WTC11 (cell line): ENCODE results near the gene HJURP. TPM values are rescaled to one million over a fixed set of nuclear protein-coding genes. Genes with fewer than 3 reads are reported as not detected.

Source experiments
- ATAC-seq: fragments of 200-7000 bp; cut with Tn5 transposase; 2 replicates; pipeline ENCODE4 v1.10.0; 2021; ENCODE audit warnings: mild to moderate bottlenecking, moderate library complexity
- CTCF ChIA-PET: fragments of 300-600 bp; sonication (Branson Sonifier 250); formaldehyde crosslinking; loops from one replicate; lab custom pipeline; 2021; ENCODE audit warnings: antibody characterized with exemption; lab: Charles Lee
- POLR2A ChIA-PET: fragments of 350-600 bp; sonication (Branson Sonifier 250); formaldehyde crosslinking; loops from one replicate; lab custom pipeline; 2021; ENCODE audit warnings: antibody characterized with exemption; lab: Charles Lee
- DNase-seq: peaks from one replicate; pipeline ENCODE4 v3.0.0; 2021; ENCODE audit warnings: low spot score
- H3K27ac Mint-ChIP-seq: 2 replicates; pipeline ENCODE4 v1.8.0; 2021; ENCODE audit warnings: mixed read lengths
- H3K27me3 Mint-ChIP-seq: 2 replicates; pipeline ENCODE4 v1.8.0; 2021; ENCODE audit warnings: low read depth, mild to moderate bottlenecking, moderate library complexity, mixed read lengths
- H3K36me3 Mint-ChIP-seq: 2 replicates; pipeline ENCODE4 v1.8.0; 2021; ENCODE audit warnings: mixed read lengths
- H3K4me1 Mint-ChIP-seq: 2 replicates; pipeline ENCODE4 v1.8.0; 2022; ENCODE audit warnings: mixed read lengths
- H3K4me3 Mint-ChIP-seq: 2 replicates; pipeline ENCODE4 v1.8.0; 2021; ENCODE audit warnings: mild to moderate bottlenecking, moderate library complexity, mixed read lengths
- H3K9me3 Mint-ChIP-seq: 2 replicates; pipeline ENCODE4 v1.8.0; 2021; ENCODE audit warnings: mixed read lengths
- CBFB ChIP-seq: sonication (generic); formaldehyde crosslinking; IDR thresholded peaks from 2 replicates; pipeline ENCODE4 v1.8.1; 2022; ENCODE audit warnings: mild to moderate bottlenecking, low read depth, missing genetic modification reagents
- E2F4 ChIP-seq: sonication (generic); formaldehyde crosslinking; IDR thresholded peaks from 2 replicates; pipeline ENCODE4 v1.8.1; 2022; ENCODE audit warnings: low read depth, mild to moderate bottlenecking, moderate library complexity, missing genetic modification reagents, borderline replicate concordance
- ETV6 ChIP-seq: sonication (generic); formaldehyde crosslinking; IDR thresholded peaks from 2 replicates; pipeline ENCODE4 v1.8.1; 2022; ENCODE audit warnings: mild to moderate bottlenecking, missing genetic modification reagents
- GABPB1 ChIP-seq: sonication (generic); formaldehyde crosslinking; IDR thresholded peaks from 2 replicates; pipeline ENCODE4 v1.8.1; 2023; ENCODE audit warnings: mild to moderate bottlenecking, missing genetic modification reagents
- HMGXB4 ChIP-seq: sonication (generic); formaldehyde crosslinking; IDR thresholded peaks from 2 replicates; pipeline ENCODE4 v1.8.1; 2023; ENCODE audit warnings: mild to moderate bottlenecking, moderate library complexity, missing genetic modification reagents
- KAT7 ChIP-seq: sonication (generic); formaldehyde crosslinking; IDR thresholded peaks from 2 replicates; pipeline ENCODE4 v1.8.1; 2023; ENCODE audit warnings: missing genetic modification reagents, mild to moderate bottlenecking, borderline replicate concordance
- MAX ChIP-seq: sonication (generic); formaldehyde crosslinking; IDR thresholded peaks from 2 replicates; pipeline ENCODE4 v1.8.0; 2022; ENCODE audit warnings: mild to moderate bottlenecking, missing genetic modification reagents
- NFYB ChIP-seq: sonication (generic); formaldehyde crosslinking; conservative IDR thresholded peaks from 2 replicates; pipeline ENCODE4 v1.8.0; 2022; ENCODE audit warnings: low read depth, missing genetic modification reagents
- RORB ChIP-seq: fragments of 250-450 bp; sonication (Bioruptor Pico); IDR thresholded peaks from 2 replicates; pipeline ENCODE4 v1.9.0; 2021; ENCODE audit warnings: mild to moderate bottlenecking
- STAT6 ChIP-seq: sonication (generic); formaldehyde crosslinking; conservative IDR thresholded peaks from 2 replicates; pipeline ENCODE4 v1.8.1; 2023; ENCODE audit warnings: mild to moderate bottlenecking, low read depth, missing genetic modification reagents, moderate library complexity
- TP53 ChIP-seq: sonication (generic); formaldehyde crosslinking; IDR thresholded peaks from 2 replicates; pipeline ENCODE4 v1.8.1; 2023; ENCODE audit warnings: mild to moderate bottlenecking, missing genetic modification reagents
- ZNF121 ChIP-seq: sonication (generic); formaldehyde crosslinking; IDR thresholded peaks from 2 replicates; pipeline ENCODE4 v1.8.0; 2023; ENCODE audit warnings: missing genetic modification reagents
- ZNF219 ChIP-seq: sonication (generic); formaldehyde crosslinking; IDR thresholded peaks from 2 replicates; pipeline ENCODE4 v1.8.0; 2023; ENCODE audit warnings: missing genetic modification reagents, mild to moderate bottlenecking, borderline replicate concordance
- ZNF281 ChIP-seq: sonication (generic); formaldehyde crosslinking; IDR thresholded peaks from 2 replicates; pipeline ENCODE4 v1.8.0; 2023; ENCODE audit warnings: mild to moderate bottlenecking, missing genetic modification reagents
- ZNF532 ChIP-seq: fragments of 250-450 bp; sonication (Bioruptor Pico); IDR thresholded peaks from 2 replicates; pipeline ENCODE4 v1.9.0; 2021; ENCODE audit warnings: mild to moderate bottlenecking, borderline replicate concordance
- ZNF671 ChIP-seq: fragments of 250-450 bp; sonication (Bioruptor Pico); IDR thresholded peaks from 2 replicates; pipeline ENCODE4 v1.8.0; 2021; ENCODE audit warnings: mild to moderate bottlenecking
- total RNA-seq: library from RNA; stranded (reverse); gene quantifications from 3 replicates; pipeline ENCODE4 v1.2.3, GENCODE V29; 2021
- TF ChIP-seq, protein P1 (sequence below): sonication (generic); formaldehyde crosslinking; IDR thresholded peaks from 2 replicates; pipeline ENCODE4 v1.8.0; 2023; ENCODE audit warnings: missing genetic modification reagents, mild to moderate bottlenecking, borderline replicate concordance
- TF ChIP-seq, protein P2 (sequence below): sonication (generic); formaldehyde crosslinking; conservative IDR thresholded peaks from 2 replicates; pipeline ENCODE4 v1.8.1; 2022; ENCODE audit warnings: mild to moderate bottlenecking, missing genetic modification reagents

HJURP gene
- total RNA-seq, 1 experiment from 2014 or later, result 83.7 TPM

DNA sequence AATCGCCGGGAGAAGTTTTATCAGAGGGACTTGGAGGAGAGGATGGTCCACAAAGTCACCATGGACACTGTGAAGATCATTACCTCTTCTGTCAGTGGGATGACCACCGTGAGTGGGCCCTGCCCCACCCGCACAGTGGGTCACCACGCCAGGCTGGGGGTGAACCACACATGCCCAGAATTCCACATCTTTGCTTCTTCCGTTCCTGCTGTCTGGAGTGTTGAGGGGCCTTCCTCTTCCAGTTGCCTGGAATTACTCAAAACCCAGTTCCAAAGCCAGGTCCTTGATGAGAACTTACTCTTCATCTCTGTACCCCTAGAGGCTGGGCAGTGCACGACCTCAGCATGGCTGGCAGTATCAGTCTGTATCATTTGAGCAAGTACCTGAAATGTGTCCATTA is 54.1 kb downstream of the HJURP start (continued):
- no peak for TF ChIP-seq MAX
- no peak for TF ChIP-seq KAT7
- TF ChIP-seq ZNF219, result no peak
- TF ChIP-seq, all 79 proteins: peak for 0

DNA sequence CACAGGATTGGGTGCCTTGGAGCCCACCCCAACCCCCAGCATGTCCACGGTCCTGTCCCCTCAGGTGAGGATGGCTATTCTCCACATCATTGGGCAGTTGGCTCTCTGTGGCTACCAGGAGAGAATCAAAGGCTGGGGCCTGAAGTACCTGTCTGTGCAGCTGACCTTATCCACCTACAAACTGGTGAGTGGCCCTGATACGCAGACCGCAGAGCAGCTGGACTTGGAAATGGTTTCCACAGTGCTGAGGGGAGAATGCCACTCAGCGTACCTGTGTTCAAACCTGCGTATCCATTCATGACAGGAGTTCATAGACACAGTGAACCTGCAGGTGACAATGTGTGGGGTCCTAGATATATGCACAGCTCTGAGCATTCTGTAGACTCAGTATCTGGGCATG is 54.6 kb downstream of the HJURP start:
- ChIA-PET CTCF (no interaction called here), POLR2A (no interaction called here)
- DNase-seq, result no peak
- H3K27me3 Mint-ChIP-seq, result no peaks in the 10 kb centered on the region; the same call in 1 of the 2 replicates
- no peak overlapping the region for H3K27ac Mint-ChIP-seq
- no peaks in the 10 kb centered on the region for H3K36me3 Mint-ChIP-seq
- ATAC-seq, result no peak
- H3K4me3 Mint-ChIP-seq, result no peak overlapping the region
- peaks cover 13% of the 10 kb centered on the region for H3K9me3 Mint-ChIP-seq
- TF ChIP-seq STAT6 (no peak), MAX (no peak), ZNF281 (CRISPR knock-in tag) (no peak), TP53 (CRISPR knock-in tag) (no peak), HMGXB4 (CRISPR knock-in tag) (no peak), NFYB (no peak), RORB (CRISPR knock-in tag) (no peak), E2F4 (CRISPR knock-in tag) (no peak), GABPB1 (CRISPR knock-in tag) (no peak), ZNF121 (CRISPR knock-in tag) (no peak), CBFB (CRISPR knock-in tag) (no peak), ETV6 (no peak), ZNF671 (CRISPR knock-in tag) (no peak), ZNF532 (CRISPR knock-in tag) (no peak)
- TF ChIP-seq, protein P1, sequence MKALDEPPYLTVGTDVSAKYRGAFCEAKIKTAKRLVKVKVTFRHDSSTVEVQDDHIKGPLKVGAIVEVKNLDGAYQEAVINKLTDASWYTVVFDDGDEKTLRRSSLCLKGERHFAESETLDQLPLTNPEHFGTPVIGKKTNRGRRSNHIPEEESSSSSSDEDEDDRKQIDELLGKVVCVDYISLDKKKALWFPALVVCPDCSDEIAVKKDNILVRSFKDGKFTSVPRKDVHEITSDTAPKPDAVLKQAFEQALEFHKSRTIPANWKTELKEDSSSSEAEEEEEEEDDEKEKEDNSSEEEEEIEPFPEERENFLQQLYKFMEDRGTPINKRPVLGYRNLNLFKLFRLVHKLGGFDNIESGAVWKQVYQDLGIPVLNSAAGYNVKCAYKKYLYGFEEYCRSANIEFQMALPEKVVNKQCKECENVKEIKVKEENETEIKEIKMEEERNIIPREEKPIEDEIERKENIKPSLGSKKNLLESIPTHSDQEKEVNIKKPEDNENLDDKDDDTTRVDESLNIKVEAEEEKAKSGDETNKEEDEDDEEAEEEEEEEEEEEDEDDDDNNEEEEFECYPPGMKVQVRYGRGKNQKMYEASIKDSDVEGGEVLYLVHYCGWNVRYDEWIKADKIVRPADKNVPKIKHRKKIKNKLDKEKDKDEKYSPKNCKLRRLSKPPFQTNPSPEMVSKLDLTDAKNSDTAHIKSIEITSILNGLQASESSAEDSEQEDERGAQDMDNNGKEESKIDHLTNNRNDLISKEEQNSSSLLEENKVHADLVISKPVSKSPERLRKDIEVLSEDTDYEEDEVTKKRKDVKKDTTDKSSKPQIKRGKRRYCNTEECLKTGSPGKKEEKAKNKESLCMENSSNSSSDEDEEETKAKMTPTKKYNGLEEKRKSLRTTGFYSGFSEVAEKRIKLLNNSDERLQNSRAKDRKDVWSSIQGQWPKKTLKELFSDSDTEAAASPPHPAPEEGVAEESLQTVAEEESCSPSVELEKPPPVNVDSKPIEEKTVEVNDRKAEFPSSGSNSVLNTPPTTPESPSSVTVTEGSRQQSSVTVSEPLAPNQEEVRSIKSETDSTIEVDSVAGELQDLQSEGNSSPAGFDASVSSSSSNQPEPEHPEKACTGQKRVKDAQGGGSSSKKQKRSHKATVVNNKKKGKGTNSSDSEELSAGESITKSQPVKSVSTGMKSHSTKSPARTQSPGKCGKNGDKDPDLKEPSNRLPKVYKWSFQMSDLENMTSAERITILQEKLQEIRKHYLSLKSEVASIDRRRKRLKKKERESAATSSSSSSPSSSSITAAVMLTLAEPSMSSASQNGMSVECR (CRISPR knock-in tag), result no peak
- TF ChIP-seq, protein P2, sequence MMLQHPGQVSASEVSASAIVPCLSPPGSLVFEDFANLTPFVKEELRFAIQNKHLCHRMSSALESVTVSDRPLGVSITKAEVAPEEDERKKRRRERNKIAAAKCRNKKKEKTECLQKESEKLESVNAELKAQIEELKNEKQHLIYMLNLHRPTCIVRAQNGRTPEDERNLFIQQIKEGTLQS, result no peak
- H3K4me1 Mint-ChIP-seq, result no peaks in the 10 kb centered on the region
